Stimulated activated naive CD8-positive, alpha-beta T cell treated with anti-CD3 and anti-CD28 coated beads, Interleukin-15, Interleukin-2, amounts not matched to agents 100 U/mL and 50 U/mL, for 24 hours (primary cell): Measurements from ENCODE around the gene ABCF1.
A peak's percentile ranks its signal among the peaks of the same experiment; 100 is the strongest.

Source experiments
- ATAC-seq: fragments of 150-1000 bp; cut with Tn5 transposase; one replicate; pipeline ENCODE4 v1.10.0; 2021
- DNase-seq: peaks from one replicate; pipeline ENCODE4 v3.0.0; 2021

The ABCF1 gene

GRCh38 chr6:30601815-30602641, 30.8 kb downstream of the ABCF1 start:
- ATAC-seq, result no peak

GRCh38 chr6:30603961-30604360, 32.7 kb downstream of the ABCF1 start:
- ATAC-seq, result no peak
- no peak for DNase-seq

More at GRCh38 chr6:30601815-30602641, 30.8 kb downstream of the ABCF1 start:
- no peak for DNase-seq

- ATAC-seq (no peak), DNase-seq (no peak)
These were observed 38.8 kb downstream of the ABCF1 start for GRCh38 chr6:30610065-30610464.

GRCh38 chr6:30611150-30611855, 40.1 kb downstream of the ABCF1 start:
- ATAC-seq, result no peak
- DNase-seq, result no peak

- DNase-seq, result no peak
- no peak for ATAC-seq
These were observed 40.6 kb downstream of the ABCF1 start for GRCh38 chr6:30611856-30612194.

GRCh38 chr6:30612213-30612612, 41.0 kb downstream of the ABCF1 start:
- no peak for DNase-seq
- ATAC-seq, result no peak

- DNase-seq, result no peak
- no peak for ATAC-seq
These were observed 41.5 kb downstream of the ABCF1 start for GRCh38 chr6:30612687-30613248.

GRCh38 chr6:30613251-30614043, 42.2 kb downstream of the ABCF1 start:
- DNase-seq (no peak), ATAC-seq (no peak)

GRCh38 chr6:30614044-30614842, 43.0 kb downstream of the ABCF1 start:
- ATAC-seq (no peak), DNase-seq (no peak)

- ATAC-seq, result peak; percentile 65
- DNase-seq, result peak; percentile 80
These were observed 43.6 kb downstream of the ABCF1 start for GRCh38 chr6:30614843-30615218.

- ATAC-seq, result no peak
These were observed 44.1 kb downstream of the ABCF1 start for GRCh38 chr6:30615219-30615957.

GRCh38 chr6:30615958-30616810, 44.9 kb downstream of the ABCF1 start:
- no peak for ATAC-seq
- DNase-seq, result no peak

More at GRCh38 chr6:30615219-30615957, 44.1 kb downstream of the ABCF1 start:
- DNase-seq, result peak; percentile 41

- peak; percentile 85 for ATAC-seq
- DNase-seq, result peak; percentile 96
These were observed 45.7 kb downstream of the ABCF1 start, which contains the start of gene PPP1R10 for GRCh38 chr6:30616811-30617564. PPP1R10 (minus strand) TSS chr6:30617243; CDS start chr6:30609944, 7,299 bp downstream.

- ATAC-seq (peak; percentile 87), DNase-seq (peak; percentile 96)
These were observed 46.5 kb downstream of the ABCF1 start, which contains the start of gene MRPS18B for GRCh38 chr6:30617565-30618269. MRPS18B (plus strand) TSS chr6:30617840; CDS start chr6:30617866, 26 bp downstream.

GRCh38 chr6:30618270-30618797, 47.1 kb downstream of the ABCF1 start:
- no peak for ATAC-seq
- DNase-seq, result no peak

- ATAC-seq, result no peak
- DNase-seq, result no peak
These were observed 48.3 kb downstream of the ABCF1 start for GRCh38 chr6:30619561-30619960.

GRCh38 chr6:30625511-30625910, 54.3 kb downstream of the ABCF1 start:
- no peak for ATAC-seq
- DNase-seq, result no peak
